B cell (primary cell): ENCODE results near the gene S100PBP. TPM values are rescaled to one million over a fixed set of nuclear protein-coding genes. Genes with fewer than 3 reads are reported as not detected.

Source experiments
- ATAC-seq: fragments of 200-7000 bp; cut with Tn5 transposase; one replicate; pipeline ENCODE4 v1.10.0; 2021; ENCODE audit warnings: low read depth, mild to moderate bottlenecking, moderate number of reproducible peaks, moderate library complexity
- CTCF ChIA-PET: fragments of 350-600 bp; sonication (Branson Sonifier 250); formaldehyde crosslinking; loops from one replicate; lab custom pipeline; 2021; ENCODE audit warnings: antibody characterized with exemption, inconsistent platforms; lab: Charles Lee
- POLR2A ChIA-PET: fragments of 350-600 bp; sonication (Branson Sonifier 250); formaldehyde crosslinking; loops from one replicate; lab custom pipeline; 2021; ENCODE audit warnings: antibody characterized with exemption; lab: Charles Lee
- DNase-seq: peaks from one replicate; pipeline ENCODE4 v3.0.0; 2013
- H2AFZ ChIP-seq: 2 replicates; pipeline ENCODE4 v1.6.1; 2012; ENCODE audit warnings: mild to moderate bottlenecking, low read depth, low read length; ENCODE audit not compliant: insufficient read depth, poor library complexity, severe bottlenecking
- H3K27ac ChIP-seq, 2 donors: 1 replicate in 1 of 2; 2 replicates in 1 of 2; pipeline ENCODE4 v1.5.1; 2012 to 2013; ENCODE audit warnings: low read length in 2 of 2, mild to moderate bottlenecking in 2 of 2, moderate library complexity in 1 of 2
- H3K27me3 ChIP-seq, 4 experiments: fragments of 200-600 bp in 1 of 4; sonication (generic) in 1 of 4; replicated peaks in 1 of 4; 1 replicate in 2 of 4; 2 replicates in 2 of 4; pipeline versions ENCODE4 v1.6.1 to v1.7.0; 2013 to 2016; ENCODE audit warnings: low read length in 3 of 4, mild to moderate bottlenecking in 2 of 4, mixed read lengths in 1 of 4, moderate library complexity in 1 of 4; ENCODE audit not compliant: insufficient read depth in 4 of 4, control insufficient read depth in 3 of 4; ENCODE audit errors: control extremely low read depth in 1 of 4
- H3K36me3 ChIP-seq, 2 experiments: replicated peaks in 1 of 2; 1 replicate in 1 of 2; 2 replicates in 1 of 2; pipeline versions ENCODE4 v1.6.1 to v1.7.1; 2013; ENCODE audit warnings: low read length in 1 of 2; ENCODE audit not compliant: insufficient read depth in 2 of 2, control insufficient read depth in 1 of 2; ENCODE audit errors: control extremely low read depth in 1 of 2, extremely low read depth in 1 of 2
- H3K4me1 ChIP-seq, 2 donors: fragments of 200-600 bp in 1 of 2; sonication (generic) in 1 of 2; 1 replicate in 1 of 2; 2 replicates in 1 of 2; pipeline versions ENCODE4 v1.5.1 to v1.6.1; 2013 to 2017; ENCODE audit warnings: low read length in 2 of 2; ENCODE audit not compliant: control insufficient read depth in 2 of 2, insufficient read depth in 2 of 2
- H3K4me2 ChIP-seq: replicated peaks from 2 replicates; pipeline ENCODE3; 2012; ENCODE audit warnings: mild to moderate bottlenecking, low read depth, low read length; ENCODE audit not compliant: poor library complexity, severe bottlenecking
- H3K4me3 ChIP-seq, 5 experiments: fragments of 200-600 bp in 1 of 5; sonication (generic) in 1 of 5; 1 replicate in 3 of 5; 2 replicates in 2 of 5; pipeline versions ENCODE4 v1.5.1 to v1.7.0; 2011 to 2016; ENCODE audit warnings: low read length in 4 of 5, mild to moderate bottlenecking in 4 of 5, low read depth in 2 of 5, control low read depth in 1 of 5, moderate library complexity in 1 of 5; ENCODE audit not compliant: insufficient read depth in 1 of 5; ENCODE audit errors: control extremely low read depth in 1 of 5, extremely low read depth in 1 of 5
- H3K79me2 ChIP-seq: fragments of 200-600 bp; sonication (generic); one replicate; pipeline ENCODE4 v1.6.0; 2016; ENCODE audit warnings: low read length; ENCODE audit not compliant: control insufficient read depth, insufficient read depth
- H3K9ac ChIP-seq: fragments of 200-600 bp; sonication (generic); 2 replicates; pipeline ENCODE4 v1.6.1; 2017; ENCODE audit warnings: mild to moderate bottlenecking, low read length, moderate library complexity
- H3K9me3 ChIP-seq, 3 donors: one replicate each; pipeline versions ENCODE4 v1.6.1 to v1.7.1; 2013; ENCODE audit warnings: low read length in 2 of 3; ENCODE audit not compliant: control insufficient read depth in 2 of 3, insufficient read depth in 1 of 3; ENCODE audit errors: control extremely low read depth in 1 of 3
- H4K20me1 ChIP-seq: 2 replicates; pipeline ENCODE4 v1.6.0; 2012; ENCODE audit warnings: mild to moderate bottlenecking, low read length; ENCODE audit not compliant: insufficient read depth, control insufficient read depth, poor library complexity, severe bottlenecking
- H3K27ac Mint-ChIP-seq: one replicate; pipeline ENCODE4 v1.8.0; 2021; ENCODE audit warnings: mixed read lengths
- H3K27me3 Mint-ChIP-seq: one replicate; pipeline ENCODE4 v1.8.0; 2021; ENCODE audit warnings: mixed read lengths
- H3K4me1 Mint-ChIP-seq: one replicate; pipeline ENCODE4 v1.8.0; 2021; ENCODE audit warnings: mixed read lengths
- H3K4me3 Mint-ChIP-seq: one replicate; pipeline ENCODE4 v1.8.0; 2021; ENCODE audit warnings: mixed read lengths
- H3K9me3 Mint-ChIP-seq: one replicate; pipeline ENCODE4 v1.8.0; 2022; ENCODE audit warnings: mixed read lengths; ENCODE audit not compliant: insufficient read depth
- CTCF ChIP-seq: fragments of 200-600 bp; IDR thresholded peaks from one replicate; pipeline ENCODE4 v1.8.0; 2022; ENCODE audit warnings: antibody characterized with exemption, mild to moderate bottlenecking
- EZH2 ChIP-seq: IDR thresholded peaks from 2 replicates; pipeline ENCODE4 v1.6.1; 2012; ENCODE audit warnings: borderline replicate concordance, low read depth, mild to moderate bottlenecking, moderate library complexity, low read length; ENCODE audit not compliant: insufficient read depth, poor library complexity, severe bottlenecking
- WGBS: methylation state at CpG from one replicate; pipeline ENCODE4 v1.1.5; 2013; ENCODE audit warnings: missing lambda C conversion rate; ENCODE audit not compliant: insufficient coverage; 5-methylcytosine and 5-hydroxymethylcytosine counted together
- intact Hi-C: fragments of 100-400 bp; cut with micrococcal nuclease; formaldehyde crosslinking; loops from one replicate; pipeline ENCODE4 v1.10.0; 2022
- polyA plus RNA-seq: library from polyadenylated mRNA; depleted of rRNA; stranded (reverse); fragments of >200 nt; gene quantifications from 2 replicates; pipeline ENCODE4 v1.2.3, GENCODE V29; 2012
- total RNA-seq, 2 donors: library from RNA; stranded (reverse); fragments of 120-200 nt in 1 of 2; gene quantifications; 1 replicate in 1 of 2; 2 replicates in 1 of 2; pipeline versions ENCODE4 v1.2.3 to v1.2.4, GENCODE V29; 2013 to 2022

Gene S100PBP
- total and polyA plus RNA-seq, 2 donors (not counting 1 experiment from before 2014, with no cell fraction given) = 32.5 to 94.1 TPM

- Mint-ChIP-seq H3K4me3 (no peak overlapping the region), H3K4me1 (no peaks in the 10 kb centered on the region), H3K27me3 (no peaks in the 10 kb centered on the region), H3K9me3 (no peaks in the 10 kb centered on the region), H3K27ac (no peak overlapping the region)
- no peak overlapping the region for H3K4me2 ChIP-seq
- peaks cover 15 to 53% of the 10 kb centered on the region in 2 experiments for H3K36me3 ChIP-seq
- H3K9ac ChIP-seq = no peak overlapping the region
- no peaks in the 10 kb centered on the region for H3K9me3 ChIP-seq
- no peak for DNase-seq
- no peak for ATAC-seq
- H3K27me3 ChIP-seq = no peaks in the 10 kb centered on the region
- intact Hi-C loops = no loop called here
- H3K27ac ChIP-seq = no peak overlapping the region
- H3K4me3 ChIP-seq = no peak overlapping the region
- no peak for TF ChIP-seq CTCF
- POLR2A ChIA-PET = no interaction called here
- no peaks in the 10 kb centered on the region for H4K20me1 ChIP-seq
- H3K79me2 ChIP-seq = no peaks in the 10 kb centered on the region
- H2AFZ ChIP-seq = no peak overlapping the region
- H3K4me1 ChIP-seq = no peaks in the 10 kb centered on the region
- CTCF ChIA-PET = interaction anchor here (0.5 to 2.3 kb wide), 2 partner anchors 12 to 193 kb away, joined by 4 to 8 read pairs; no protein-coding TSS in a partner anchor
Measured at GRCh38 chr1:32860566-32860965, 43.1 kb downstream of the S100PBP start.

- Mint-ChIP-seq H3K4me3 (no peak overlapping the region), H3K9me3 (no peaks in the 10 kb centered on the region), H3K27me3 (no peaks in the 10 kb centered on the region), H3K4me1 (no peaks in the 10 kb centered on the region), H3K27ac (no peak overlapping the region)
- H3K79me2 ChIP-seq = no peaks in the 10 kb centered on the region
- H3K9me3 ChIP-seq = no peaks in the 10 kb centered on the region
- DNase-seq (no peak), ATAC-seq (no peak)
- H2AFZ ChIP-seq = no peak overlapping the region
- no peak overlapping the region for H3K27ac ChIP-seq
- no peak overlapping the region for H3K9ac ChIP-seq
- 90% methylated on average over 3 of the region's 3 CpGs for WGBS
- no peaks in the 10 kb centered on the region for H3K4me1 ChIP-seq
- ChIA-PET POLR2A (no interaction called here), CTCF (interaction anchor here (1.2 to 1.3 kb wide), 2 partner anchors 10 to 12 kb away, joined by 3 to 5 read pairs; no protein-coding TSS in a partner anchor)
- no peaks in the 10 kb centered on the region for H3K27me3 ChIP-seq
- H3K4me3 ChIP-seq = no peak overlapping the region
- no peak for TF ChIP-seq EZH2
- no peak for TF ChIP-seq CTCF
- no peaks in the 10 kb centered on the region for H4K20me1 ChIP-seq
- peaks cover 7 to 38% of the 10 kb centered on the region in 2 experiments for H3K36me3 ChIP-seq
- no peak overlapping the region for H3K4me2 ChIP-seq
- intact Hi-C loops = no loop called here
Measured at GRCh38 chr1:32861904-32862695, 44.6 kb downstream of the S100PBP start.
